IMR-90 (cell line): ENCODE data around the gene RMND1. TPM values are rescaled to one million over a fixed set of nuclear protein-coding genes. Genes with fewer than 3 reads are reported as not detected.

Experiments used
- ATAC-seq: fragments of 200-7000 bp; cut with Tn5 transposase; 2 replicates; pipeline ENCODE4 v1.9.1; 2020; ENCODE audit warnings: low read depth, mild to moderate bottlenecking, moderate library complexity
- BruUV-seq: library from RNA; stranded (reverse); fragments of 400-500 nt; replicated peaks from 2 replicates; lab custom pipeline; 2021; lab: Mats Ljungman, UMichigan
- CTCF ChIA-PET: fragments of 300-600 bp; formaldehyde crosslinking; extraction: SDS; loops from one replicate; lab custom pipeline; 2021; ENCODE audit warnings: antibody characterized with exemption; lab: Yijun Ruan, JAX
- POLR2A ChIA-PET: fragments of 300-600 bp; sonication (Branson Sonifier 250); formaldehyde crosslinking; loops from one replicate; lab custom pipeline; 2022; ENCODE audit warnings: antibody characterized with exemption; ENCODE audit not compliant: unreplicated experiment; lab: Charles Lee
- DNase-seq: peaks from one replicate; pipeline ENCODE4 v3.0.0; 2013
- H2AFZ ChIP-seq: replicated peaks from 2 replicates; pipeline ENCODE3; 2013; ENCODE audit warnings: low read length, mild to moderate bottlenecking; ENCODE audit not compliant: poor library complexity
- H2AK5ac ChIP-seq: 2 replicates; pipeline ENCODE4 v1.6.1; 2013; ENCODE audit warnings: low read depth, low read length, inconsistent platforms
- H2AK9ac ChIP-seq: replicated peaks from 2 replicates; pipeline ENCODE3; 2013; ENCODE audit warnings: mild to moderate bottlenecking, low read depth, low read length, moderate library complexity; ENCODE audit not compliant: poor library complexity
- H2BK120ac ChIP-seq: 2 replicates; pipeline ENCODE4 v1.6.1; 2013; ENCODE audit warnings: low read depth, low read length, inconsistent platforms
- H2BK15ac ChIP-seq: 3 replicates; pipeline ENCODE4 v1.6.1; 2013; ENCODE audit warnings: low read depth, low read length, inconsistent platforms
- H2BK20ac ChIP-seq: 2 replicates; pipeline ENCODE4 v1.6.1; 2013; ENCODE audit warnings: low read depth, mild to moderate bottlenecking, inconsistent platforms, low read length, moderate library complexity
- H2BK5ac ChIP-seq: 2 replicates; pipeline ENCODE4 v1.6.1; 2013; ENCODE audit warnings: mild to moderate bottlenecking, low read depth, low read length, inconsistent platforms; ENCODE audit not compliant: poor library complexity, severe bottlenecking
- H3K14ac ChIP-seq: replicated peaks from 2 replicates; pipeline ENCODE4 v1.6.1; 2013; ENCODE audit warnings: low read depth, low read length, inconsistent platforms
- H3K18ac ChIP-seq: 2 replicates; pipeline ENCODE4 v1.6.1; 2013; ENCODE audit warnings: low read depth, low read length, control low read depth
- H3K23ac ChIP-seq: 2 replicates; pipeline ENCODE4 v1.6.1; 2013; ENCODE audit warnings: low read depth, low read length, inconsistent platforms
- H3K27ac ChIP-seq: 2 replicates; pipeline ENCODE4 v1.5.1; 2013; ENCODE audit warnings: mild to moderate bottlenecking, control low read depth, low read length; ENCODE audit not compliant: insufficient read depth
- H3K27me3 ChIP-seq: 2 replicates; pipeline ENCODE4 v1.6.1; 2013; ENCODE audit warnings: low read length; ENCODE audit not compliant: control insufficient read depth, insufficient read depth
- H3K36me3 ChIP-seq: 2 replicates; pipeline ENCODE4 v1.6.1; 2013; ENCODE audit warnings: low read length, mixed read lengths; ENCODE audit not compliant: control insufficient read depth, insufficient read depth
- H3K4ac ChIP-seq: 2 replicates; pipeline ENCODE4 v1.6.1; 2013; ENCODE audit warnings: low read depth, low read length, inconsistent platforms
- H3K4me1 ChIP-seq: 2 replicates; pipeline ENCODE4 v1.6.1; 2013; ENCODE audit warnings: low read length, mixed read lengths; ENCODE audit not compliant: control insufficient read depth, insufficient read depth
- H3K4me2 ChIP-seq: 2 replicates; pipeline ENCODE4 v1.6.1; 2013; ENCODE audit warnings: low read depth, mild to moderate bottlenecking, control low read depth, low read length, moderate library complexity
- H3K4me3 ChIP-seq: 2 replicates; pipeline ENCODE4 v1.5.1; 2013; ENCODE audit warnings: low read depth, mild to moderate bottlenecking, control low read depth, low read length, moderate library complexity; ENCODE audit not compliant: insufficient read depth
- H3K56ac ChIP-seq: 2 replicates; pipeline ENCODE4 v1.6.1; 2013; ENCODE audit warnings: low read length, inconsistent platforms; ENCODE audit not compliant: insufficient read depth; ENCODE audit errors: extremely low read depth
- H3K79me1 ChIP-seq, 2 experiments: 2 replicates each; pipeline ENCODE4 v1.6.1; 2013; ENCODE audit warnings: low read length in 2 of 2, inconsistent platforms in 1 of 2, low read depth in 1 of 2
- H3K9ac ChIP-seq: 2 replicates; pipeline ENCODE4 v1.6.1; 2013; ENCODE audit warnings: low read depth, low read length, control low read depth
- H3K9me1 ChIP-seq: 2 replicates; pipeline ENCODE4 v1.6.1; 2013; ENCODE audit warnings: low read length, inconsistent platforms; ENCODE audit not compliant: insufficient read depth
- H3K9me3 ChIP-seq: 2 replicates; pipeline ENCODE4 v1.6.1; 2013; ENCODE audit warnings: low read length; ENCODE audit not compliant: control insufficient read depth, insufficient read depth
- H4K20me1 ChIP-seq: 2 replicates; pipeline ENCODE4 v1.6.1; 2013; ENCODE audit warnings: low read length, inconsistent platforms; ENCODE audit not compliant: insufficient read depth
- H4K5ac ChIP-seq: 2 replicates; pipeline ENCODE4 v1.6.1; 2013; ENCODE audit warnings: mild to moderate bottlenecking, low read depth, low read length, control low read depth
- H4K8ac ChIP-seq, 2 experiments: 2 replicates each; pipeline ENCODE4 v1.6.1; 2013; ENCODE audit warnings: low read depth in 2 of 2, low read length in 2 of 2, control low read depth in 1 of 2, inconsistent platforms in 1 of 2
- H4K91ac ChIP-seq: 2 replicates; pipeline ENCODE4 v1.6.1; 2013; ENCODE audit warnings: low read depth, low read length, inconsistent platforms; ENCODE audit not compliant: insufficient read depth
- BHLHE40 ChIP-seq: fragments of 150-350 bp; IDR thresholded peaks from 2 replicates; pipeline ENCODE4 v1.6.1; 2016; ENCODE audit warnings: mild to moderate bottlenecking, low read depth, low read length
- CEBPB ChIP-seq: IDR thresholded peaks from 2 replicates; pipeline ENCODE4 v1.6.1; 2012; ENCODE audit warnings: low read depth, low read length, improper control_type of control experiment
- CHD1 ChIP-seq: IDR thresholded peaks from 2 replicates; pipeline ENCODE4 v1.6.1; 2012; ENCODE audit warnings: low read depth, low read length, improper control_type of control experiment
- CTCF ChIP-seq: conservative IDR thresholded peaks from 2 replicates; pipeline ENCODE4 v1.5.1; 2012; ENCODE audit warnings: mild to moderate bottlenecking, low read depth, low read length, improper control_type of control experiment
- ELK1 ChIP-seq: fragments of 150-350 bp; IDR thresholded peaks from 2 replicates; pipeline ENCODE4 v1.6.1; 2016; ENCODE audit warnings: low read depth, mild to moderate bottlenecking, low read length, moderate library complexity, borderline replicate concordance
- FOS ChIP-seq: fragments of 150-350 bp; IDR thresholded peaks from 2 replicates; pipeline ENCODE4 v1.6.1; 2016; ENCODE audit warnings: low read depth, low read length
- MAFK ChIP-seq: IDR thresholded peaks from 2 replicates; pipeline ENCODE4 v1.6.1; 2012; ENCODE audit warnings: low read depth, low read length, improper control_type of control experiment
- MAZ ChIP-seq: IDR thresholded peaks from 2 replicates; pipeline ENCODE4 v1.6.1; 2012; ENCODE audit warnings: low read depth, mild to moderate bottlenecking, low read length, improper control_type of control experiment, moderate library complexity, borderline replicate concordance
- MXI1 ChIP-seq: IDR thresholded peaks from 2 replicates; pipeline ENCODE4 v1.6.1; 2012; ENCODE audit warnings: low read depth, mild to moderate bottlenecking, low read length, moderate library complexity, borderline replicate concordance
- NFE2L2 ChIP-seq: fragments of 150-350 bp; IDR thresholded peaks from 2 replicates; pipeline ENCODE4 v1.6.1; 2016; ENCODE audit warnings: low read depth, mild to moderate bottlenecking, low read length
- POLR2A ChIP-seq: IDR thresholded peaks from 2 replicates; pipeline ENCODE4 v1.6.1; 2012; ENCODE audit warnings: mild to moderate bottlenecking, low read depth, low read length
- RAD21 ChIP-seq: IDR thresholded peaks from 2 replicates; pipeline ENCODE4 v1.6.1; 2012; ENCODE audit warnings: low read length, improper control_type of control experiment
- RCOR1 ChIP-seq: IDR thresholded peaks from 2 replicates; pipeline ENCODE4 v1.6.1; 2012; ENCODE audit warnings: mild to moderate bottlenecking, low read length, improper control_type of control experiment; ENCODE audit not compliant: insufficient replicate concordance
- RFX5 ChIP-seq: IDR thresholded peaks from 2 replicates; pipeline ENCODE4 v1.8.0; 2012; ENCODE audit warnings: low read depth, mild to moderate bottlenecking, low read length, moderate library complexity
- SMC3 ChIP-seq: fragments of 150-350 bp; IDR thresholded peaks from 2 replicates; pipeline ENCODE4 v1.6.1; 2016; ENCODE audit warnings: low read depth, mild to moderate bottlenecking, antibody characterized with exemption, low read length, moderate library complexity
- USF2 ChIP-seq: fragments of 150-350 bp; IDR thresholded peaks from 2 replicates; pipeline ENCODE4 v1.6.1; 2017; ENCODE audit warnings: mild to moderate bottlenecking, antibody characterized with exemption, low read length, low read depth
- WGBS, 2 experiments: methylation state at CpG; one replicate each; pipeline versions ENCODE4 v1.1.5 to v1.1.7; 2013; ENCODE audit warnings: missing lambda C conversion rate in 2 of 2; ENCODE audit not compliant: insufficient read length in 1 of 2; ENCODE audit errors: extremely low coverage in 2 of 2; 5-methylcytosine and 5-hydroxymethylcytosine counted together
- dilution Hi-C: fragments of 300-500 bp; cut with HindIII; formaldehyde crosslinking; loops from one replicate; pipeline ENCODE4 v1.14.3; 2018; ENCODE audit warnings: low sequenced_read_pairs; ENCODE audit not compliant: unreplicated experiment
- in situ Hi-C: fragments of 300-500 bp; cut with MboI; formaldehyde crosslinking; loops from 3 replicates; pipeline ENCODE4 v1.14.3; 2019; ENCODE audit warnings: low sequenced_read_pairs, inconsistent platforms, mixed read lengths
- intact Hi-C: fragments of 100-400 bp; cut with micrococcal nuclease; formaldehyde crosslinking; loops from 2 replicates; pipeline ENCODE4 v1.10.0; 2022
- polyA plus RNA-seq, 3 experiments: library from polyadenylated mRNA; depleted of rRNA; stranded (reverse); fragments of >200 nt; gene quantifications; 2 replicates each; pipeline ENCODE4 v1.2.3, GENCODE V29; 2012; ENCODE audit warnings: low replicate concordance in 1 of 3
- total RNA-seq: library from RNA; depleted of rRNA; stranded (reverse); fragments of >200 nt; gene quantifications from 2 replicates; pipeline ENCODE4 v1.2.3, GENCODE V29; 2012

RMND1 gene
- total and polyA plus RNA-seq, 2 of the 4 experiments (the other 2 are of a cell fraction), result 13.1 to 24.6 TPM

- H3K4me3 ChIP-seq, result no peak overlapping the region
- H3K4me1 ChIP-seq, result no peaks in the 10 kb centered on the region
- ATAC-seq, result no peak
- H3K79me1 ChIP-seq, result peaks cover 36 to 55% of the 10 kb centered on the region in 2 experiments
- no peak for DNase-seq
- no peak overlapping the region for H3K18ac ChIP-seq
- H3K9me3 ChIP-seq, result no peaks in the 10 kb centered on the region
- no peak overlapping the region for H2AK5ac ChIP-seq
- H2BK120ac ChIP-seq, result no peak overlapping the region
- H4K91ac ChIP-seq, result no peak overlapping the region
- POLR2A ChIA-PET, result no interaction called here
- no peak overlapping the region for H3K4me2 ChIP-seq
- no peak for TF ChIP-seq FOS
- TF ChIP-seq RFX5, result no peak
- no peak for TF ChIP-seq BHLHE40
- TF ChIP-seq MXI1, result no peak
- TF ChIP-seq NFE2L2, result no peak
- no peak for TF ChIP-seq USF2
- no peak for TF ChIP-seq CHD1
- no peak for TF ChIP-seq CEBPB
- no peak for TF ChIP-seq SMC3
- TF ChIP-seq RAD21, result no peak
- no peak for TF ChIP-seq RCOR1
- no peak for TF ChIP-seq CTCF
- TF ChIP-seq POLR2A, result no peak
- TF ChIP-seq MAFK, result no peak
- TF ChIP-seq ELK1, result no peak
- no peak for TF ChIP-seq MAZ
- CTCF ChIA-PET, result no interaction called here
- in situ Hi-C loops, result no loop called here
- no peaks in the 10 kb centered on the region for H3K27me3 ChIP-seq
- H4K20me1 ChIP-seq, result peaks cover 19% of the 10 kb centered on the region
- no peak overlapping the region for H3K27ac ChIP-seq
- H3K14ac ChIP-seq, result no peak overlapping the region
- H3K23ac ChIP-seq, result no peak overlapping the region
- no peak overlapping the region for H3K56ac ChIP-seq
- H4K5ac ChIP-seq, result no peak overlapping the region
- H2AFZ ChIP-seq, result no peak overlapping the region
- H3K4ac ChIP-seq, result no peak overlapping the region
- no peak overlapping the region for H2BK20ac ChIP-seq
- dilution Hi-C loops, result no loop called here
- H2BK5ac ChIP-seq, result no peak overlapping the region
- no CpG with 5 or more reads among the region's 7 CpGs for WGBS, 2 experiments
- intact Hi-C loops, result no loop called here
- H3K9ac ChIP-seq, result no peak overlapping the region
- no peak overlapping the region for H4K8ac ChIP-seq
- H3K9me1 ChIP-seq, result peaks cover 3% of the 10 kb centered on the region; the same call in 1 of the 2 replicates
- H2AK9ac ChIP-seq, result no peak overlapping the region
- no TSS peak for BruUV-seq
- peaks cover 43% of the 10 kb centered on the region for H3K36me3 ChIP-seq
- H2BK15ac ChIP-seq, result no peak overlapping the region
These were observed 42.2 kb downstream of the RMND1 start for GRCh38 chr6:151409679-151410078.
